Activated naive CD8-positive, alpha-beta T cell treated with anti-CD3 and anti-CD28 coated beads, Interleukin-2, amount 10 ng/mL, durations not matched to agents 7 days and 5 days (primary cell): ENCODE measurements around the gene MSGN1. TPM values are rescaled to one million over a fixed set of nuclear protein-coding genes. Genes with fewer than 3 reads are reported as not detected.
A peak's percentile ranks its signal among the peaks of the same experiment; 100 is the strongest.
"Not testable (repeated sequence)": the region's sequence is repeated elsewhere in the genome, so short reads cannot be mapped to it uniquely, and the experiment has no call there.

ENCODE experiments used
- ATAC-seq: fragments of 150-1000 bp; cut with Tn5 transposase; one replicate; pipeline ENCODE4 v1.10.0; 2021; ENCODE audit warnings: low read depth, moderate library complexity
- POLR2A ChIA-PET: fragments of 350-600 bp; sonication (Branson Sonifier 250); formaldehyde crosslinking; loops from one replicate; lab custom pipeline; 2021; ENCODE audit warnings: antibody characterized with exemption; lab: Charles Lee
- DNase-seq: peaks from one replicate; pipeline ENCODE4 v3.0.0; 2021
- H3K27ac Mint-ChIP-seq: one replicate; pipeline ENCODE4 v1.8.0; 2022; ENCODE audit warnings: mild to moderate bottlenecking, mixed read lengths
- H3K27me3 Mint-ChIP-seq: one replicate; pipeline ENCODE4 v1.8.0; 2022; ENCODE audit warnings: mild to moderate bottlenecking, moderate library complexity, mixed read lengths
- H3K36me3 Mint-ChIP-seq: one replicate; pipeline ENCODE4 v1.8.0; 2021; ENCODE audit warnings: mild to moderate bottlenecking, mixed read lengths
- H3K4me1 Mint-ChIP-seq: one replicate; pipeline ENCODE4 v1.8.0; 2021; ENCODE audit warnings: mixed read lengths
- H3K4me3 Mint-ChIP-seq: one replicate; pipeline ENCODE4 v1.8.0; 2022; ENCODE audit warnings: mild to moderate bottlenecking, moderate library complexity, mixed read lengths
- H3K9me3 Mint-ChIP-seq: one replicate; pipeline ENCODE4 v1.8.0; 2021; ENCODE audit warnings: mixed read lengths
- total RNA-seq, 2 experiments: library from RNA; stranded (reverse); gene quantifications; one replicate each; pipeline ENCODE4 v1.2.3, GENCODE V29; 2021

Gene MSGN1
- total RNA-seq, 2 experiments from 2014 or later, result not detected

- no peak overlapping the region for H3K4me3 Mint-ChIP-seq
- no peaks in the 10 kb centered on the region for H3K9me3 Mint-ChIP-seq
- H3K36me3 Mint-ChIP-seq, result no peaks in the 10 kb centered on the region
- ATAC-seq, result no peak
- POLR2A ChIA-PET, result no interaction called here
- peaks cover 45% of the 10 kb centered on the region for H3K27me3 Mint-ChIP-seq
- DNase-seq, result no peak
- H3K4me1 Mint-ChIP-seq, result peaks cover 7% of the 10 kb centered on the region
- H3K27ac Mint-ChIP-seq, result no peak overlapping the region
Observed at GRCh38 chr2:17814601-17815000, 1.7 kb upstream of the MSGN1 start.

DNA sequence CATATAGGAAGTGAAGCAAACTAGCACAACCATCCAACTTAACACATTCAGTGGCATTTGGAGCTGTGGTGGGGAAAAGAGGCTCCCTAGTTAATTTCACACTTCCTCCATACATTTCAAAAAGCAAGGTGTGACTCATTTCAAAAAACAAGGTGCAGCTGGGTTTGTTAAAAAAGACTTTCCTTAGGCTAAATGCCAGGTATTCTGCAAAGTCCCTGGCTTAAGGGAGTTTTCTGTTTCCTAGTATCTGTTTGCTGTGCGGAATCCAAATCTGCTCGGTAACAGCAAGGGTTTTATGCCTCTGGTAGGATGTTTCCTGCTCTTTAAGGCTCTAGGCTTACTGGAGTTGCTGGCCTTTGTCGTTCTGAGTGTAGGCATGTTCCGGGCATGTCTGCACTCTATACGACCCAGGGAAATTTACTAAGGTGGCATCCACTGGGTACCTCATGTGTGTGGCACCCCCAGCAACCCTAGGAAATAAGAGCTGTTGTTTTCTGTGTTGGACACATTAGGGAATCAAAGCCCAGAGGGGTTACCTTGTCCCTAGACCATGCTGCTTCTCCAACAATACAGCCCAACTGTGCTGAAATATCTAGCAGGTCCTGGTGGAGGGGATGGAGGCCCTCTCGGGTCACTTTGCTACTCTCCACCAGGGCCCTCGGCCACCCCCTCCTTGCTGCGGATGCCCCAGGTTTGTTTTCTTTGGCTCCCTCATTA lies 634 bp upstream of the MSGN1 start:
- no peaks in the 10 kb centered on the region for H3K36me3 Mint-ChIP-seq
- DNase-seq (no peak), ATAC-seq (no peak)
- H3K4me1 Mint-ChIP-seq, result peaks cover 8% of the 10 kb centered on the region
- POLR2A ChIA-PET, result no interaction called here
- H3K27me3 Mint-ChIP-seq, result peaks cover 47% of the 10 kb centered on the region
- H3K9me3 Mint-ChIP-seq, result no peaks in the 10 kb centered on the region
- H3K4me3 Mint-ChIP-seq, result no peak overlapping the region
- H3K27ac Mint-ChIP-seq, result no peak overlapping the region

DNA sequence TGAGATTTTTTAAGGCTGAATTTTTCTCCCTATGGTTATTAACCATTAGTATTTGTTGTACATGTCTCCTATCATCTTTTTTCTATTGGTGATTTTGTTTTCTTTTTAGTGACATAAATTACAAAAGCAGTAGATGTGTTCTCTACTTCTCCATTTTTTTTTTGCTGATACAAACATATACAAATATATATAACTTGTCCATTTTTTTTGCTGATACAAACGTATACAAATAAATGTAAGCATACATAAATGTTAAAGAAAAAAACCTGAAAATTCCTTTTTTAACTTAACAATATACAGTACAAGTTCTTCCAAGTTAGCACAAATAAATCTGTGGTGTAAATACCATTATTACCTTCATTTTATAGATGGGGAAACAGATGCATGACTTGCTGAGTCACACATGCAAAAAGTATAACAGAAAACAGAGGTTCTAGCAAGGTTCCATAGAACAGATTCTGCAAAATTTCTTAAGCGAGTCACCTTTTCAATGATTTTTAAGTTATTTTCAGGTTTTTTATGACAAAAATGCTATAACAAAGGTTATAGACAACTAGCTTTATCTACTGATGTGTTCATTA lies 2.1 kb downstream of the MSGN1 start:
- Mint-ChIP-seq H3K27me3 (peaks cover 36% of the 10 kb centered on the region), H3K36me3 (no peaks in the 10 kb centered on the region), H3K4me3 (no peak overlapping the region), H3K9me3 (no peaks in the 10 kb centered on the region), H3K27ac (no peak overlapping the region), H3K4me1 (peaks cover 24% of the 10 kb centered on the region)
- ATAC-seq (no peak), DNase-seq (no peak)
- POLR2A ChIA-PET, result no interaction called here

GRCh38 chr2:17821080-17821479 lies 4.8 kb downstream of the MSGN1 start:
- Mint-ChIP-seq H3K4me1 (peaks cover 17% of the 10 kb centered on the region), H3K36me3 (no peaks in the 10 kb centered on the region), H3K9me3 (no peaks in the 10 kb centered on the region), H3K27me3 (peaks cover 35% of the 10 kb centered on the region), H3K4me3 (no peak overlapping the region), H3K27ac (no peak overlapping the region)
- ATAC-seq, result no peak
- DNase-seq, result no peak
- POLR2A ChIA-PET, result no interaction called here

DNA sequence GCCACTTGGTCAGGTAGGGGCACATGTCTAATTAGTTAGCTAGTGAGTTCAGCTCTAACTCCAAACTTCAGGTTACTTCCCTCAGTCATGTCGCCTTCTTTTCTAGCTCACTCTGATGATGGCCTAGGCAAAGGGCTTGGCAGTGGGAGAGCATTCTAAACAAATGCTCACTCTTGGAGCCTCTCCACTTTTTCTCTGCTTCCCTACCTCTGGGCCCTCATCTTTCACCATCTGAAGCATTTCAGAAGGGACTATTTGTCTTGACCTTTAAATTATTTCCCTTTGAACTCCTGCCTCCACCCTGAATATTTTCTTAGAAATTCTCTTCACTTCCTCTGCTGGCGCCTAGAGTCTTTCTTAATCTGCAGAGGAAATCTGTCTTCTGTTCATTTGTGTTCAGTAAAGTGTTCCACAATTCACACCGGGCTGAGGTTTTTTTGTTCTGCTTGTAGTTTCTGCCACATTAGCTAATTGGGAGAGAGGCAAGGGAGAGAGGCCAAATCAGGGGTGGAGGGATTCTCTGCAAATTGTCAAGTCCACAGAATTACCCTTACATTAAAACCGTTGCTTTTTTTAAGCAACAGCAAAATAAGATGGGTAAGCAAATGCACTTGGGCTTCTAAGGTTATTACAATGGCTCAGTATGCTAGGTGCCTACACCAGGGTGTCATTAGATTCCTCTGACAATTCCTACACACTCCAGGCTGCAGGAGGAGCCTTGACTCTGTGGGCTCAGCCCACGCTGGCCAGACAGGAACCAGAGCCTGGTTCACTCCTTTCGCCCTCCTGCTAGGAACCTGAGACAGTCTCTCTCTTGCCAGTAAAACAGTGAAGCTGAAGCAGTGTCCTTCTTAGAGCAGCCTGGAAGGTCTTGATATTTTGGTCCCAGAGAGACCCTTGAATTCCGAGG lies 5.5 kb downstream of the MSGN1 start:
- peak overlapping the region; percentile 52 for H3K27ac Mint-ChIP-seq
- no peaks in the 10 kb centered on the region for H3K9me3 Mint-ChIP-seq
- H3K27me3 Mint-ChIP-seq, result peaks cover 35% of the 10 kb centered on the region
- peaks cover 17% of the 10 kb centered on the region for H3K4me1 Mint-ChIP-seq
- DNase-seq (no peak), ATAC-seq (peak; percentile 39)
- H3K4me3 Mint-ChIP-seq, result peak overlapping the region; percentile 52
- H3K36me3 Mint-ChIP-seq, result no peaks in the 10 kb centered on the region
- POLR2A ChIA-PET, result no interaction called here

DNA sequence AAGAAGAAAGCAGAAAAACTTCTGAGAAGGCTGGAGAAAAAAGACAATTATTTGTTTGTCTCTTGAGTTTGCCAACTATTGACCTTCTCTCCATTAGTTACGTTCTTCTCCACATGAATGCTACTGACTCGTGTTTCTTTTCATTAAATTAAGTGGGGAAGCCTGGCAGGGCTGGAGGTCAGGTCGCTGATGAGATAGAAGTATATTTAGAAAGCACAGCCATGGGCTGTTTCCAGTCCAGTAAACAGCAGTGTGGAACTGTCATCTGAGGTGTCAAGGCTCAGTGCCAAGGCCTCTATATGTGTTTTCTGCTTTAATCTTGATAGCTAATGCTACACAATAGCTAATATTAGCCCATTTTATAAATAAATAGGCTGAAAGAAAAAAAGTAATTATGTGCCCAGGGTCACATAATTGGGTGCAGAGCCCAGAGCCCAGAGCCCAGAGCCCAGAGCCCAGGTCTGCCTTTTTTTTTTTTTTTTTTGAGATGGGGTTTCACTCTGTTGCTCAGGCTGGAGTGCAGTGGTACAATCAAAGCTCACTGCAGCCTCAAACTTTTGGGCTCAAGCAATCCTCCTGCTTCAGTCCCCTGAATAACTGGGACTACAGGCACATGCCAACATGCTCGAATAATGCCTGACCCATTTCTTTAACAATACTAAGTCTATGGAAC lies 6.3 kb downstream of the MSGN1 start:
- Mint-ChIP-seq H3K27ac (no peak overlapping the region), H3K9me3 (no peaks in the 10 kb centered on the region), H3K36me3 (no peaks in the 10 kb centered on the region), H3K4me1 (peaks cover 17% of the 10 kb centered on the region), H3K27me3 (peaks cover 31% of the 10 kb centered on the region), H3K4me3 (peak overlapping the region; percentile 52)
- DNase-seq (no peak), ATAC-seq (no peak)
- POLR2A ChIA-PET, result no interaction called here

- Mint-ChIP-seq H3K27me3 (peaks cover 30% of the 10 kb centered on the region), H3K4me1 (peaks cover 17% of the 10 kb centered on the region)
- DNase-seq, POLR2A ChIA-PET, ATAC-seq, H3K27ac Mint-ChIP-seq, H3K9me3 Mint-ChIP-seq, H3K4me3 Mint-ChIP-seq, H3K36me3 Mint-ChIP-seq: not testable (repeated sequence)
Observed at GRCh38 chr2:17823646-17824045, 7.4 kb downstream of the MSGN1 start.

DNA sequence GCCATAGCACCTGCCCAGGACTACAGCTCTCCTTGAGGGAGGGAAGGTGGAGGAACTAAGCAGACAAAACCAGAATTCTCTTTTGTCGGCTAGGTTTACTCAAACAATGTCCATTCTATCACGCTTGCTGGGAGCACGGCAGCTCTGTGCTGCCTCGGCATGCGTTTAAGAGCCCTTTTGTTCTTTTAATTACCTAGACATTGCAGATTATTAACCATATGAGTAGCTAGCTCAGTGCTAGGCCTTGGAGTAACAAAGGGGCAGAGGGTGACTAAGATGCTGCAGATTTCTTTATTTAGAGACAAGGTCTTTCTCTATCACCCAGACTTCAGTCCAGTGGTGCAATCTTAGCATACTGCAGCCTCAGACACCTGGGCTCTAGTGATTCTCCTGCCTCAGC lies 11.1 kb downstream of the MSGN1 start:
- peaks cover 44% of the 10 kb centered on the region for H3K27me3 Mint-ChIP-seq
- H3K4me3 Mint-ChIP-seq, result no peak overlapping the region
- H3K9me3 Mint-ChIP-seq, result no peaks in the 10 kb centered on the region
- POLR2A ChIA-PET, result no interaction called here
- H3K4me1 Mint-ChIP-seq, result peaks cover 6% of the 10 kb centered on the region
- DNase-seq (no peak), ATAC-seq (no peak)
- H3K36me3 Mint-ChIP-seq, result no peaks in the 10 kb centered on the region
- H3K27ac Mint-ChIP-seq, result no peak overlapping the region

DNA sequence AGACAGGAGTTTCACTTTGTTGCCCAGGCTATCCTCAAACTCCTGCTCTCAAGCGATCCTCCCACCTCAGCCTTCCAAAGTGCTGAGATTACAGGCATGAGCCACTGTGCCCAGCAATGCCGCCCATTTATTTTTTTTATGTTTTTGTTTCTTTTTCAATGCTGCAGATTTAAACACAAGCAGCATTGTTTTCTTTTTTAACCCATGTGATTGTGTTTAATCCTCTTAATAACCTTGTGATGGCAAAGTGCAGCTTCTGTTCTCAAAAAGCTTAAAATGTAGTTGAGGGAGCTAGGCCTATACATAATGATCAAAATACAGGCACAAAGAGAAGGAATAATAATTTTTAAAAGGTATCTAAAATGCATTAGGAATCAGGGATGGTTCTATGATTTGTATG lies 11.5 kb downstream of the MSGN1 start:
- H3K4me3 Mint-ChIP-seq, result no peak overlapping the region
- POLR2A ChIA-PET, result no interaction called here
- H3K4me1 Mint-ChIP-seq, result peaks cover 4% of the 10 kb centered on the region
- H3K36me3 Mint-ChIP-seq, result no peaks in the 10 kb centered on the region
- H3K9me3 Mint-ChIP-seq, result no peaks in the 10 kb centered on the region
- DNase-seq (no peak), ATAC-seq (no peak)
- H3K27ac Mint-ChIP-seq, result no peak overlapping the region
- H3K27me3 Mint-ChIP-seq, result peaks cover 45% of the 10 kb centered on the region

- DNase-seq (peak; percentile 76), ATAC-seq (peak; percentile 87)
- Mint-ChIP-seq H3K27ac (no peak overlapping the region), H3K27me3 (peaks cover 36% of the 10 kb centered on the region), H3K4me1 (peaks cover 4% of the 10 kb centered on the region), H3K36me3 (no peaks in the 10 kb centered on the region), H3K4me3 (peak overlapping the region; percentile 25), H3K9me3 (no peaks in the 10 kb centered on the region)
- POLR2A ChIA-PET, result no interaction called here
Observed at GRCh38 chr2:17830053-17831034, 14.1 kb downstream of the MSGN1 start.

DNA sequence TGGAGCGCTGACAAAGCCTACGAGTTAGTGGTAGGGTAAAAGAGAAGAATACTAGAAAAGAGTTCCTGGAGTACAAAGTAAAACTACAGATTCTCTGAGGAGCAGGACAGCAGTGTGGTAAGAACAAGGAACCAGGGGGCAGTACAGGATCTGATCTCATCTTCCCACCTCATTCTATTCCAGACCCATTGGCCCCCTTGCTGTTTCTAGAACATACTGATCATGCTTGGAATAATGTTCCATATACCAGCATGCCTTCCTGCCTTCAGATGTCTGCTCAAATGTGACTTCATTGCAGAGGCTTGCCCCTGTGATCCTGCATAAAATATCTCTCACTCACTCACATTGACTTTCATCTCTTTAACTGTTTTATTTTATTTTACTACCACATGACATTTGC lies 19.3 kb downstream of the MSGN1 start:
- Mint-ChIP-seq H3K36me3 (no peaks in the 10 kb centered on the region), H3K4me1 (peaks cover 4% of the 10 kb centered on the region), H3K27ac (no peak overlapping the region), H3K9me3 (no peaks in the 10 kb centered on the region), H3K27me3 (peaks cover 37% of the 10 kb centered on the region), H3K4me3 (no peak overlapping the region)
- DNase-seq (no peak), ATAC-seq (no peak)
- POLR2A ChIA-PET, result no interaction called here

GRCh38 chr2:17839959-17840358 lies 23.7 kb downstream of the MSGN1 start:
- H3K27me3 Mint-ChIP-seq, result peaks cover 33% of the 10 kb centered on the region
- no peak for DNase-seq
- H3K36me3 Mint-ChIP-seq, result no peaks in the 10 kb centered on the region
- H3K4me3 Mint-ChIP-seq, result no peak overlapping the region
- no peak overlapping the region for H3K27ac Mint-ChIP-seq
- no peaks in the 10 kb centered on the region for H3K9me3 Mint-ChIP-seq
- ATAC-seq, result no peak
- POLR2A ChIA-PET, result no interaction called here
- no peaks in the 10 kb centered on the region for H3K4me1 Mint-ChIP-seq
